ENCODE results near the gene OPHN1.

Gene OPHN1

GRCh38 chrX:68061206-68061535 is 372.1 kb downstream of the OPHN1 start:
- no peak for DNase-seq (ENCODE audit: low read depth in 2 of 2)

- DNase-seq (ENCODE audit: low read depth in 2 of 2): no peak
Measured at GRCh38 chrX:68060506-68061205, 372.6 kb downstream of the OPHN1 start.

GRCh38 chrX:68059469-68059868 is 373.8 kb downstream of the OPHN1 start:
- DNase-seq (ENCODE audit: low read depth in 2 of 2): no peak

GRCh38 chrX:68049466-68049865 is 383.8 kb downstream of the OPHN1 start:
- no peak for DNase-seq (ENCODE audit: low read depth in 2 of 2)

GRCh38 chrX:68048774-68049173 is 384.5 kb downstream of the OPHN1 start:
- DNase-seq (ENCODE audit: low read depth in 2 of 2): no peak

- DNase-seq (ENCODE audit: low read depth in 2 of 2): no peak
Measured at GRCh38 chrX:68045008-68045577, 388.2 kb downstream of the OPHN1 start.

GRCh38 chrX:68043713-68044438 is 389.4 kb downstream of the OPHN1 start:
- no peak for DNase-seq (ENCODE audit: low read depth in 2 of 2)

- no peak for DNase-seq (ENCODE audit: low read depth in 2 of 2)
Measured at GRCh38 chrX:68041110-68041509, 392.2 kb downstream of the OPHN1 start.

- DNase-seq (ENCODE audit: low read depth in 2 of 2): no peak
Measured at GRCh38 chrX:68018248-68019203, 414.8 kb downstream of the OPHN1 start.

- DNase-seq (ENCODE audit: low read depth in 2 of 2): no peak
Measured at GRCh38 chrX:67998540-67998939, 434.8 kb downstream of the OPHN1 start.

Measured in stimulated activated CD8-positive, alpha-beta memory T cell treated with anti-CD3 and anti-CD28 coated beads, Interleukin-15, amount 100 ng/mL, for 4 hours (primary cell).